ENCODE data around the gene WNT4. TPM values are rescaled to one million over a fixed set of nuclear protein-coding genes. Genes with fewer than 3 reads are reported as not detected.

Gene WNT4
- total RNA-seq, 6 donors from 2014 or later: 1.0 to 3.2 (median 2.0) TPM

- no peak for DNase-seq
- no peaks in the 10 kb centered on the region for H3K36me3 ChIP-seq
- no peak overlapping the region for H3K4me3 ChIP-seq
- ATAC-seq (ENCODE audit: low FRiP score in 2 of 2): no peak
- H3K27me3 ChIP-seq: no peaks in the 10 kb centered on the region
- no peaks in the 10 kb centered on the region for H3K9me3 ChIP-seq
- no peaks in the 10 kb centered on the region for H3K4me1 ChIP-seq
- no peak for TF ChIP-seq EP300 (IDR thresholded peaks at IDR 0.05)
- TF ChIP-seq CTCF (IDR thresholded peaks at IDR 0.05): no peak
- TF ChIP-seq POLR2A (IDR thresholded peaks at IDR 0.05): no peak
- no peak for TF ChIP-seq POLR2AphosphoS5 (IDR thresholded peaks at IDR 0.05)
- WGBS, 2 donors: 83 to 93% methylated on average over 9 of the region's 9 CpGs
- H3K27ac ChIP-seq: no peak overlapping the region
Measured at GRCh38 chr1:22157359-22157966, 14.6 kb upstream of the WNT4 start.

DNA sequence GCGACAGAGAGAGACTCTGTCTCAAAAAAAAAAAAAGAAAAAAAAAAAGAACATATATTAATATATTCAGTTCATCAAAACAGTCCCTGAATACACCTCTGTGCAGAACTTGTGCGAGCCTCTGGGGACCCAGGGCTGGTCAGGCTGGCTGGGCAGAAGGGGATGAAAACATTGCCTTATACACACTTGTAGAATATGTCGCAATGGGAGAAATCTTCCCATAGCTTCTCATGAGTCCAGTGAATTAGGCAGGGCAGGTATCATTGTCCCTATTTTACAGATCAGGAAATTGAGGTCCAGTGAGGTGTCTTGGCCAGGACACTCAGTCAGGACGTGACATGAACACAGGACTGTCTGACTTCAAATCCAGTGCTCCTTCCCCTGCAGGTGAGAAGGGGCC is 12.6 kb upstream of the WNT4 start:
- H3K9me3 ChIP-seq: no peaks in the 10 kb centered on the region
- no peak overlapping the region for H3K27ac ChIP-seq
- no peaks in the 10 kb centered on the region for H3K36me3 ChIP-seq
- DNase-seq (no peak), ATAC-seq (ENCODE audit: low FRiP score in 2 of 2) (no peak)
- H3K4me3 ChIP-seq: no peak overlapping the region
- 84 to 92% methylated on average over 4 of the region's 4 CpGs for WGBS, 2 donors
- no peaks in the 10 kb centered on the region for H3K27me3 ChIP-seq
- no peak for TF ChIP-seq POLR2A (IDR thresholded peaks at IDR 0.05)
- TF ChIP-seq EP300 (IDR thresholded peaks at IDR 0.05): no peak
- TF ChIP-seq POLR2AphosphoS5 (IDR thresholded peaks at IDR 0.05): no peak
- no peaks in the 10 kb centered on the region for H3K4me1 ChIP-seq

- Histone ChIP-seq H3K4me3 (no peak overlapping the region), H3K27me3 (no peaks in the 10 kb centered on the region), H3K4me1 (no peaks in the 10 kb centered on the region), H3K36me3 (no peaks in the 10 kb centered on the region), H3K27ac (no peak overlapping the region), H3K9me3 (no peaks in the 10 kb centered on the region)
- ATAC-seq (ENCODE audit: low FRiP score in 2 of 2) (no peak), DNase-seq (no peak)
- 80 to 90% methylated on average over 6 of the region's 6 CpGs for WGBS, 2 donors
- TF ChIP-seq POLR2A (IDR thresholded peaks at IDR 0.05) (no peak), POLR2AphosphoS5 (IDR thresholded peaks at IDR 0.05) (no peak), CTCF (IDR thresholded peaks at IDR 0.05) (no peak), EP300 (IDR thresholded peaks at IDR 0.05) (no peak)
Measured at GRCh38 chr1:22154626-22155025, 11.7 kb upstream of the WNT4 start.

- ATAC-seq (ENCODE audit: low FRiP score in 2 of 2) (no peak), DNase-seq (no peak)
- H3K4me3 ChIP-seq: no peak overlapping the region
- H3K27me3 ChIP-seq: no peaks in the 10 kb centered on the region
- WGBS, 2 donors: 65 to 76% methylated on average over 21 to 25 of the region's 25 CpGs
- no peaks in the 10 kb centered on the region for H3K9me3 ChIP-seq
- H3K4me1 ChIP-seq: no peaks in the 10 kb centered on the region
- TF ChIP-seq POLR2AphosphoS5 (IDR thresholded peaks at IDR 0.05) (no peak), EP300 (IDR thresholded peaks at IDR 0.05) (no peak), POLR2A (IDR thresholded peaks at IDR 0.05) (no peak), CTCF (IDR thresholded peaks at IDR 0.05) (no peak)
- no peak overlapping the region for H3K27ac ChIP-seq
- no peaks in the 10 kb centered on the region for H3K36me3 ChIP-seq
Measured at GRCh38 chr1:22153660-22154437, 11.0 kb upstream of the WNT4 start.

- DNase-seq (no peak), ATAC-seq (ENCODE audit: low FRiP score in 2 of 2) (no peak)
- no peak overlapping the region for H3K27ac ChIP-seq
- H3K9me3 ChIP-seq: no peaks in the 10 kb centered on the region
- 71 to 77% methylated on average over 6 of the region's 6 CpGs for WGBS, 2 donors
- no peaks in the 10 kb centered on the region for H3K36me3 ChIP-seq
- TF ChIP-seq EP300 (IDR thresholded peaks at IDR 0.05): no peak
- TF ChIP-seq POLR2AphosphoS5 (IDR thresholded peaks at IDR 0.05): no peak
- no peaks in the 10 kb centered on the region for H3K4me1 ChIP-seq
- H3K27me3 ChIP-seq: no peaks in the 10 kb centered on the region
- H3K4me3 ChIP-seq: no peak overlapping the region
Measured at GRCh38 chr1:22150923-22151322, 8.0 kb upstream of the WNT4 start.

Measured in upper lobe of left lung (tissue), 6 donors.